Measurements from ENCODE around the gene SKIDA1.

DNA sequence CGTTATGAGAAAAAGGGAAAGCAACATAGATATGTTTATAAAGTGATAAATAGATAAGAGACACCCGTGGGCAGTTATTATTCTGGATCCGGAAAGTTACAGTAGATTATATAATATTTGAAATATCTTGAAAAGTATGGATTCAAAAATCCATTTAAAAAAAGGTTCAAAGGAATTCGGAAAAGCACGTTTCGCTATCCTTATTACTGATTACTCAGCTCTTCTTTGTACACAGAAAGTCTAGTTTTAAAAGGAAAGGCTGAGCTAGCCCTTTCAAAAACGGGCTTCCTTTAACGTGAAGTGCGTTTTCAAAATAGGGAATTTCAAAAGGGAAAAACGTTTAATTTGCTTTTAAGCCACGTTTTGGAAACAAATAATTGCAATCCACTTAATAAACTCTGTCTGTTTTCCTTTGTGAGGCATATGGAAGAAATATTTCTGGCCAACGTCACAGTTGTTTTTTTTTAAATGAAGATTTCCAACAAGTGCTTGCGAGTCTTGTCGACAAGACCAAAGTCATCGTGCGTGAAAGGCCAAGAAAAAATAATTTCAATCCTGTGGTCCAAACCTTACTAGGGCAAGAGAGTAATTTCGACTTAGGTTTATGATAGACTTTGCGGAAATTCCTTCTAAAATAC is 2.2 kb upstream of the SKIDA1 start:
- TF ChIP-seq CTCF (conservative IDR thresholded peaks at IDR 0.05; ENCODE audit: low read length) (no peak), EZH2phosphoT487 (IDR thresholded peaks at IDR 0.05; ENCODE audit: borderline replicate concordance) (no peak)
